Measurements from ENCODE around the gene ATP11A.

ATP11A gene

GRCh38 chr13:112792511-112792910, 102.7 kb downstream of the ATP11A start:
- no peak for TF ChIP-seq CTCF (conservative IDR thresholded peaks at IDR 0.05; ENCODE audit: low read depth, low read length)
- Histone ChIP-seq H3K9ac (no peak overlapping the region), H3K79me2 (ENCODE audit: insufficient read depth, low read depth) (no peaks in the 10 kb centered on the region), H4K20me1 (ENCODE audit: insufficient read depth) (no peaks in the 10 kb centered on the region), H3K36me3 (ENCODE audit: insufficient read depth) (no peaks in the 10 kb centered on the region), H3K27ac (no peak overlapping the region), H3K4me2 (no peak overlapping the region), H3K27me3 (ENCODE audit: insufficient read depth, low read depth) (no peaks in the 10 kb centered on the region), H2AFZ (ENCODE audit: low read depth) (no peak overlapping the region), H3K4me1 (ENCODE audit: low read depth, poor library complexity, severe bottlenecking) (no peaks in the 10 kb centered on the region), H3K4me3 (IDR thresholded peaks at IDR 0.05; ENCODE audit: insufficient read depth, low read depth, low read length) (no peak overlapping the region)

- no peak overlapping the region for H2AFZ ChIP-seq (ENCODE audit: low read depth)
- H3K9ac ChIP-seq, result no peak overlapping the region
- no peaks in the 10 kb centered on the region for H3K4me1 ChIP-seq (ENCODE audit: low read depth, poor library complexity, severe bottlenecking)
- no peak overlapping the region for H3K4me3 ChIP-seq (IDR thresholded peaks at IDR 0.05; ENCODE audit: insufficient read depth, low read depth, low read length)
- no peak for TF ChIP-seq CTCF (conservative IDR thresholded peaks at IDR 0.05; ENCODE audit: low read depth, low read length)
- no peaks in the 10 kb centered on the region for H4K20me1 ChIP-seq (ENCODE audit: insufficient read depth)
- no peak overlapping the region for H3K4me2 ChIP-seq
- H3K27ac ChIP-seq, result no peak overlapping the region
- no peaks in the 10 kb centered on the region for H3K36me3 ChIP-seq (ENCODE audit: insufficient read depth)
- H3K79me2 ChIP-seq (ENCODE audit: insufficient read depth, low read depth), result no peaks in the 10 kb centered on the region
- no peaks in the 10 kb centered on the region for H3K27me3 ChIP-seq (ENCODE audit: insufficient read depth, low read depth)
Measured at GRCh38 chr13:112793545-112794445, 104.0 kb downstream of the ATP11A start.

GRCh38 chr13:112795277-112795676, 105.4 kb downstream of the ATP11A start:
- Histone ChIP-seq H3K9ac (no peak overlapping the region), H3K27me3 (ENCODE audit: insufficient read depth, low read depth) (no peaks in the 10 kb centered on the region), H3K4me2 (no peak overlapping the region), H4K20me1 (ENCODE audit: insufficient read depth) (no peaks in the 10 kb centered on the region), H2AFZ (ENCODE audit: low read depth) (no peak overlapping the region), H3K27ac (no peak overlapping the region), H3K79me2 (ENCODE audit: insufficient read depth, low read depth) (no peaks in the 10 kb centered on the region), H3K36me3 (ENCODE audit: insufficient read depth) (no peaks in the 10 kb centered on the region), H3K4me3 (IDR thresholded peaks at IDR 0.05; ENCODE audit: insufficient read depth, low read depth, low read length) (no peak overlapping the region), H3K4me1 (ENCODE audit: low read depth, poor library complexity, severe bottlenecking) (peaks cover 7% of the 10 kb centered on the region)
- no peak for TF ChIP-seq CTCF (conservative IDR thresholded peaks at IDR 0.05; ENCODE audit: low read depth, low read length)

GRCh38 chr13:112796190-112796915, 106.5 kb downstream of the ATP11A start:
- Histone ChIP-seq H3K4me3 (IDR thresholded peaks at IDR 0.05; ENCODE audit: insufficient read depth, low read depth, low read length) (no peak overlapping the region), H3K4me1 (ENCODE audit: low read depth, poor library complexity, severe bottlenecking) (peaks cover 15% of the 10 kb centered on the region), H3K4me2 (no peak overlapping the region)

More at GRCh38 chr13:112796190-112796915, 106.5 kb downstream of the ATP11A start:
- H3K9ac ChIP-seq, result no peak overlapping the region
- no peaks in the 10 kb centered on the region for H3K27me3 ChIP-seq (ENCODE audit: insufficient read depth, low read depth)
- H2AFZ ChIP-seq (ENCODE audit: low read depth), result no peak overlapping the region
- no peaks in the 10 kb centered on the region for H3K79me2 ChIP-seq (ENCODE audit: insufficient read depth, low read depth)
- no peaks in the 10 kb centered on the region for H3K36me3 ChIP-seq (ENCODE audit: insufficient read depth)
- H4K20me1 ChIP-seq (ENCODE audit: insufficient read depth), result no peaks in the 10 kb centered on the region
- no peak for TF ChIP-seq CTCF (conservative IDR thresholded peaks at IDR 0.05; ENCODE audit: low read depth, low read length)
- no peak overlapping the region for H3K27ac ChIP-seq
